ENCODE results near the gene IGFL4.

Gene IGFL4

DNA sequence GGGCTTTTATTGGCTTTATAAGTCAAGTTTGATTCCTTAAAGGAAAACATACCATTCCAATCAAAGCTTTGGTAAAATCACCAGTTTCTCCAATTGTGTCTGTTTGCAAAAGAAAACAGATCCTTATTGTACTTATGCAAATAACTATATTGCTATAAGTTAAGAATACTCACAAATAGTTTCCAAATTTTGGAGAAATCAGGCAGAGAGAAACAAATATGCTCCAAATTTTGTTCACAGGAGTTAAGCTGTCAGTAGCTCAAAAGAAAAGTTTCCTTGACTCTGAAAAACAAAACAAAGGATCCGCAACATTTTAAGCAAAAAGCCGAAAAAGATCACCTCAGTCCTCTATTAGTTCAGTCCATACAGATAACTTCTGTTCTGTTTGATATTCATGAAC, 19.2 kb upstream of the IGFL4 start:
- DNase-seq, result no peak

DNA sequence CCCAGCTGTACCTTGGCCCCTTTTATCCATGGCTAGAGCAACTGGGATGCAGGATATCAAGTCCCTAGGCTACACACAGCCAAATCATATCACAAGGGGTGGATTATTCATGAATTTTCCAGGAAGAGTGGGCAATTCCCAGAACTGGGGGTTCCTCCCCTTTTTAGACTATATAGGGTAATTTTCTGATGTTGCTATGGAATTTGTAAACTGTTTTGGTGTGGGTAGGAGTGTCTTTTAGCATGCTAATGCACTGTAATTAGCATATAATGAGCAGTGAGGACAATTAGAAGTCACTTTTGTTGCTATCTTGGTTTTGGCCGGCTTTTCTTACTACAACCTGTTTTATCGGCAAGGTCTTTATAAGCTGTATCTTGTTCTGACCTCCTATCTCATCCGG, 18.0 kb upstream of the IGFL4 start:
- no peak for DNase-seq

DNA sequence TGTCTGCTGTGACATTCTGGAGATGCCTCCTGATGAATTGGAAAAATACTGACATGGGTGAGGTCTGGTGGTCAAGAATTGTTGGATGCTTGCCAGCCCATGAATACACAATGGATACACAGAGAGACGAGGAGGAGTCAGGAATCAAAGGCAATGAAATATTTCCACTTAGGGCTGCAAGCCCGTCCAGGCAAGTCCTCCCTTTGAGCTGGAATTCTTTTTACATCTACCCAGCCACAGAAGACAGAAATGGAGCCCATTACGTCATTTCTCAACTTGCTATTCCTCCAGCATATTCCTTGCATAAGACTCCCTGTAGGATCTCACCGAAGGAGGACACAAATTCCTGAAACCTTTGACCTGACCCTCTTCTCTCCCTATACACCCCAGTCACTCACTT, 15.7 kb upstream of the IGFL4 start:
- no peak for DNase-seq

DNA sequence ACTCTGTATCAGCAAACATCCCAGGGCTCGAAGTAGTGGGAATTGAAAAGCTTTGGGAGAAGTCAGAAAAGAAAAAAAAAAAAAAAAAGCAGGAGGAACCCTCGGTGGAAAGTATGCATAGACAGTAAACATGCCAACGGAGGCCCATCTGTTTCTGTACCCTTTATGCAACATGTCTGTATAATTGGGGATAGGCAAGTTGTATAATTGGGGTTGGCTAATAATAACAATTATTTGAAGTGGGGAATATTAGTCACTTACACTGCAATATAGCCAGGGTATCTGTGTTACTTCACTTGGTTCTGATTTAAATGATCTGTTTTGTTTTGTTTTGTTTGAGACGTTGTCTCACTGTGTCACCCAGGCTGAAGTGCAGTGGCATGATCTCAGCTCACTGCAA, 12.1 kb upstream of the IGFL4 start:
- no peak for DNase-seq

- DNase-seq, result no peak
Observed at GRCh38 chr19:46049597-46049996, 8.8 kb upstream of the IGFL4 start.

- DNase-seq, result no peak
Observed at GRCh38 chr19:46043519-46043918, 2.7 kb upstream of the IGFL4 start.

DNA sequence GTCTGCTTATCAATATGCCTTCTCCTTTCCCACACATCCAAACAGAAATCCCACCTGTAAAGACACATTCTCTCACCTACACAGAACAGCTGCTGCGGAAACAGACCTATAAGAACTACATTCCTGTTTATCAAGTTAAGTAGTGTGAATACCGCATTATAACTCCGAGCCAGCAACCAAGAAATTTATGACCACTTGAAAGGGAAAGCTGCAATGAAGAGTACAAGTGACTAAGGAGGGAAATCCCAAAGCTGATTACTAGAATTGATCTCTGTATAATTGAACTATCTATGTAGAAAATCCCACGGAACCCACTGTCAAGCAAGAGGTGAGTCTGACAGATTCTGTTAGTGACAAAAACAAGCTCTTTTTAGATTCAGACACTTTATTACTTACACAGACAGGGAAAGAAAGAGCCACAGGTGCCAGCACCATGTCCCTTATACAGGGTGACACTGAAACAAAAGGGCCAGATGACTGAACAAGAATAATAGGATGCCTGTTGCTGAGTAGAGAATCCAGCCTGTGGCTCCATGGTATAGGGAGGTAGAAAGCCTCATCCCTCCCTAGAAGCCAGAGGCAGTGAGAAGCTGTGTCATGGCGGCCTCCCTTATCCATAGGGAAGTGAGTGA, 1.6 kb upstream of the IGFL4 start:
- no peak for DNase-seq

DNA sequence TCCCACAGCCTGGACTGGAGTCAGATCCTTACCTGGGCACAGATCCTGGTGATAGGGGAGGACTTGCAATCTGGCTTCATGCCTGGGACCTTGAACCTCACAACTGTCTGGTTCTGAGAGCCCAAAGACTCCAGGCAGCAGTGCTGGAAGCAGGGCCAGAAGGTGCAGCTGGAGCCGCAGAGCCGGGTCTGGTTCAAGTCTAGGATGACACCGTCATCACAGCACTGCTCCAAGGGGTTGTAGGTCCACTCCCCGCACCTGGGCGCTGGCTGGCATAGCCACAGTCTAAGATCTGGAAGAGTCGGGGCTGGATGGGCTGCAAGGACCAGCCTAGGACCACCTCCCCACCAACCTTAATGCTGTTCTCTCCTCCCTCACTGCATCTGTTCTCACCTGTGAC, 677 bp downstream of the IGFL4 start:
- no peak for DNase-seq

DNA sequence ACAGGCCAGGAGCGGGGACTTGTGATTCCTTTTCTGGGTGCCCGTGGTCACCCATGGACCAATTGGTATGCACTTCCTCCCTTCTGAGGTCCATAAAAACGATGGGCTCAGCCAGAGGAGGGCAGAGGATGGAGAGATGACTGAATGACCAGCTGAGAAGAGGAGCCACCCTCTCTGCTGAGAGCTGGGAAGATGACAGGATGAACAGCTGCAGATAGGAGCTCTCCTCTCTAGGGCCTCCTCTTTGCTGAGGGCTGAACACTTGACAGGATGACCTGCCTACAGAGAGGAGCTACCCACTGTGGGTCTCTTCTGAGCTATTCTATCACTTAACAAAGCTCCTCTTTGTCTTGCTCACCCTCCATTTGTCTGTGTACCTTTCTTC, 4.1 kb downstream of the IGFL4 start:
- DNase-seq, result no peak

GRCh38 chr19:46035986-46036743, 4.6 kb downstream of the IGFL4 start:
- no peak for DNase-seq

DNA sequence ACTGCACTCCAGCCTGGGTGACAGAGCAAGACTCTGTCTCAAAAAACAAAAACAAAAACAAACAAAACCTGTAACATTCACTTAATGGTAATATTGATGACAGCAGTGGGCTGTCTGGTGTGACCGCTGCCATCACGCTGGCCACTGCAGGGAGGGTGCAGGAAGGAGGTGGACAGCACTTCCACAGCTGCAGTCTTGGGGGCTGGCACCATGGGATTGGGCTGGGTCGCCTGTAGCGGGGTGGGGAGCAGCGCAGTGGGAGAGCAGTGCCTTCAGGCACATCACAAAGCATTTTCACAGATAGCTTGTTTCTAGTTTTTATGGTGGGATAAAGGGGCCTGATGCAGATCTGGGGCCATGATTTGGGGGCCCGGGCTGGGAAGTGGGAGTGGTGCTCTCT, 5.3 kb downstream of the IGFL4 start:
- DNase-seq, result no peak

DNA sequence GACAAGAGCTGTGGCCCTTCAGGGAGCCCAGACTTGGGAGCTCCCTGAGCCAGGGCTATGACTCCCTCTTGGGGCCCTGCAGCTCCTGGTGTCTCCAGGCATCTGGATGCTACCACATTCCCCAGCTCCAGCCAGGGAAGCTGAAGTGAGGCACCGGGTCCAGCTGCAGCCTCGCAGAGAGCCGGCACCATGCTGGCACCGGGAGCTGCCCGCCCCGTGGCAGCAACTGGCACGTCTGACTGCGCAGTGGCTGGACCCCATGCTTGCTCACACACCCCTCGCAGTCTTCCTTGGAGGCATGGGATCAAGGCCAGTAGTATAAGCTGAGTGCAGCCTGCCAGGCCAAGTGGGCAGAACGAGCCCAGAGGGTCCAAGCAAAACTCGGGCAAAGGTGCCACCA, 7.4 kb downstream of the IGFL4 start:
- DNase-seq, result no peak

GRCh38 chr19:46032597-46033025, 8.2 kb downstream of the IGFL4 start:
- no peak for DNase-seq

DNA sequence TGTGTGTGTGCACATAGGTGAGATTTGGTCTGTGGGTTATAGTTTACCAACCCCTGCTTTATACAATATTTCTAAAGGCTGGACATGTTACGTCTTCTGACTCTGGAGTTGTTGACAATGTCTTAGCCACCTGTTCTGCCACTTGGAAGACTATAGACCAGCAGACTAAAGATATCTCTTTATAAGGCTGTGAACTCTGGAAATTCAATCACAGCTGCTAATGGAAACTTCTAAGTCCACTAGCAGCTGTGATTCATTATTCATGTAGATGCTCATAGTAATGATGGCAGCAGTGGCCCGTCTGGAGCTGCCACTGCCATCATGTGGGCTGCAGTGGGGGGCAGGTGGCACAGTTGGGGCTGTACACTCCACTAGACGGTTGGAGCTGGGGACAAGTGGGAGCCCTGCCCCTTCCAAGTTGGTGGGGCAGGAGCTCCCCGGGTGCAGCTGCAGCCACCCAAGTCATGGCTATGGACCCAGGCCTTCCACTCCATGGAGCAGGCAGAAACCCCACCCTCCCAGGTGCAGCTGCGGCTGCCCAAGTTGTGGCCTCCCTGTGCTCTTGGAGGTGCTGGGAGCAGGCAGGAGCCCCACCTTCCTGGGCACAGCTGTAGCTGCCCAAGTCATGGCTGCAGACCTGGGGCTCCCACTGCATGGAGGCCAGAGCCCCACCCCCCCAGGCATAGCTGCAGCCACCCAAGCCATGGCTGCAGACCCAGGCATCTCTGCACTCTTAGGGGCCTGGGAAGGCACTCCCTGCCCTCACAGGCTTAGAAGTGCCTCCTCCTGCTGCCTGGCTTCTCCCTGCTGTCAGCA, 8.8 kb downstream of the IGFL4 start:
- no peak for DNase-seq

DNA sequence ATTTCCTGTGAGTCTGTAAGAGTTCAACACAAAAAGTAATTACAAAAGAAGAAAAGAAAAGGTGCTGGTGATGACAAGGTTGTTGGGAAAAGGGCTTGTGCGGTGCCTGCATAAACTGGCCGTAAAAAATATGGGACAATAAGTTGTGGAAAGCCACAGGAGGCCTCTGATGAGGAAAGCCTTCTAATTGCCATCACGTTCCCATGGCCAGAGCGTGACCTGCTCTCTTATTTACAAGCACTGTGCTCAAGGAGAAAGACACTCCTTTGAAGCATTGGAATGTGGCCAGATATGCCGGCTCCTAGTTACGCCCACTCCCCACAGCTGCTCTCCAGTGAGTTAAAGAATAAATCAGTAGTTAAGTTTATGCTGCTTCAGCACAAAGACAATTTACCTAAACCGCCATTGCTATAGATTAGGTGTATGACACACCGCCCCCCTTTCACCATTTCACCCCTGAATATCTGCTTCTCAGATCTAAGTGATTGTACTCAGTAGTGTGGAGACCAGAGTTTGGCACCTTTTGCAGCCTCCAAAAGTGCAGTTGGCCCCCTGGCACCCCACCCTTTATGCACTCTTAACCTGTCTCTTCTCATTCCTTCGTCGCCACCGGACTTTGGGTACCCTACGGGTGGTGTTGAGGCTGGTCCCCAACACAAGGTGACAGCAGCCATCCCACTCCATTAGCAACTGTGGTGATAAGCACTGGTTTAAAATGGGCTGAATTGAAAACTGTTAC, 9.8 kb downstream of the IGFL4 start:
- no peak for DNase-seq

- DNase-seq, result no peak
Observed at GRCh38 chr19:46025835-46026234, 15.0 kb downstream of the IGFL4 start.

DNA sequence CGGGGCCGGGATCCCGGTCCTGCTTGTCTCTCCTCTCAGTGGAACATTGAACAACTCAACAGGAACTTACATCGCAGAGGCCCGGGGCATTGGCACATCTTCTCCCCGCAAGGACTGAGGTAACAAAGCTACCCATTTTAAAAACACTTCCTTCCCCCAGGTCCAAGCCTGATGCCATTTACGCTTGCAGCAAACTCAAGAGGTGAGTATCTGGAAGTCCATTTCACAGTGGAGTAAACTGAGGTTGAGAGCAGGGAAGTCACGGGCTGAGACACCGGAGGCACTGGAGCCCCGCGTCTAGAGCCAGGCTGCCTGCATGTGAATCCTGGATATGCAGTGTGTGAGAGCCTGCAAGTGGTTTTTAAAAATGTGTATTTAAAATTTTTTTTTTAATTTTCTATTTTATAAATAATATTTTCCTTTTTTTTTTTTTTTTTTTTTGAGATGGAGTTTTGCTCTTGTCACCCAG, 17.5 kb downstream of the IGFL4 start:
- DNase-seq, result no peak

DNA sequence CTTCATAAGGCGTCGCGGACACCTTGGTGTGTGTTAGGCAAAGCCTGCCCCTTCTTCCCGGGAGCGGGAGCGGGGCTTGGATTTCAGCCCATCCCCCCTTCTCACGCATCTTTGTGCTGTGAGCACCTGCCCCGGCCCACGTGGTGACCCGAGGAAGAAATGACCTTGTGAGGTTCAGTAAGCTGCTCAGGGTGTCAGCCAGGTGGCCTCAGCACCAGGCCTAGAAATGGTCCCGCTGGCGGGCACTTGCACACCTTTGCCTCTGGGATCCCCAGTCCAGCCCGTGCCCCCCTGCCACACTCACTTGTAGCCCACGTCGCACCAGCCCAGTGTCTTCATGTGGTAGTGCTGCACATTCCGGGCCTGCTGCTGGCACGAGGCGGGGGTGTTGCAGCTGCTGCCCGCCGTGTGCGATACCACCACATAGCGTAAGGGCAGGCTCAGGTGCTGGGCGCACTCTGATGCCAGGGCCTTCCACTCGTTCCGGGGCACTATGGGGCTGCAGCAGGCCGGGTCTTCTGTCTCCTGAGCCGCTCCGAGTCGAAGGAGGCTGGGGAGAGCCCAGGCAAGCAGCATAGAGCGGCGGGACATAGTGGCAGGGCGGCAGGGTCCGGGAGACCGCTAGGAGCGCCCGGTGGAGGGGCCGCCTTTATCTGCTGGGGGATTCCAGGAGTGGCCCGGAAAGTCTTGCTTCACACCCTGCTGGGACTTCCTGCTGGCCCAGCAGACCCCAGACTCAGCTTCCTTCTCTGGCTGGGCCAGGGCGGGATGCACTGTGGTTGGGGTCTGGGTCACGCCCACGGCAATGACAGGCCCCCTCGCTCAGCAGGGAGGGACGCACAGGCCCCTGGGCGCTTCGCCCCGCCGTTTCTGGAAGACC, 18.1 kb downstream of the IGFL4 start, which contains the start of gene PGLYRP1:
Gene PGLYRP1 (minus strand): TSS at position 623 of the 880 bp plus-strand sequence. CDS start 32 bp downstream, at position 591.
- DNase-seq, result no peak

DNA sequence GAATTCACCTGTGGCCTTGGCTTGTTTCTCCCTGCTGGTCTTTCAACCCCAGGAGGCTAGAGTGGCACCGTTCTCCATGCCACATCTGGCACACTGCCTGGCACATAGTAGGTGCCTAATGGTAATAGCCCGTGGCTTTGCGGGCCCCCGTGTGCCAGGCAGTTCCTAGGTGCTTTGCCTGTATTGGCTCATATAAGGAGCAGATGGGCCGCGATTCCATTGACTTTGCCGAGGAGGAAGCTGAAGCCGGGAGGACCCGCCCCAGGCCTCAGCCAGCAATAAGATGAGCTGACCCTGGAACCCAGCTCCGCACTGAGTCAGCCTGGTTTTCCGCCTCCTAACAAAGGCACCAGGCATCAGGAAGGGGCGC, 18.8 kb downstream of the IGFL4 start:
- DNase-seq, result no peak

- no peak for DNase-seq
Observed at GRCh38 chr19:46021531-46022041, 19.2 kb downstream of the IGFL4 start.

DNA sequence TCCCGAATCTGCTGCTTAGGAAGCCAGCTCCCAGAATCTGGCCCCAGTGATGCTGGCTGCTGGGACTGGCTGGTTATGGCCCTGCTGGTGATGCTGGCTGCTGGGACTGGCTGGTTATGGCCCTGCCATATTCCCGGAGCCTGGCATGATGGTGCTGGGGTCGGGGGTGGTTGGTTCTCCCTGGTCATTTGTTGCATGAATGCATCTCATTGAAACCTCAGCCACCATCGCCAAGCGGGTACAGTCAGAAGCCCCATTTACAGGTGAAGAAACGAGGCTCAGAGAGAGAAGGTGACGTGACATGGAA, 20.0 kb downstream of the IGFL4 start:
- no peak for DNase-seq

GRCh38 chr19:46019270-46019669, 21.5 kb downstream of the IGFL4 start:
- DNase-seq, result no peak

Measured in effector CD4-positive, alpha-beta T cell (primary cell).